Upper lobe of left lung (tissue), 4 donors: ENCODE results near the gene TP53I3.

Experiments
- CTCF ChIP-seq, 6 experiments: fragments of 450-650 bp in 4 of 6; fragments of 200-600 bp in 2 of 6; sonication (generic) in 2 of 6; IDR thresholded peaks; one replicate each; pipeline ENCODE4 v1.5.1; 2016 to 2019; ENCODE audit warnings: antibody characterized with exemption in 6 of 6
- POLR2A ChIP-seq, 4 donors: fragments of 450-650 bp; IDR thresholded peaks; one replicate each; pipeline ENCODE4 v1.5.1; 2016 to 2017; ENCODE audit warnings: antibody characterized with exemption in 4 of 4, mild to moderate bottlenecking in 2 of 4
- POLR2AphosphoS5 ChIP-seq, 2 donors: sonication (generic); formaldehyde crosslinking; IDR thresholded peaks; one replicate each; pipeline ENCODE4 v1.5.1; 2017; ENCODE audit warnings: antibody characterized with exemption in 2 of 2

GRCh38 chr2:24111407-24111901 lies 26.8 kb upstream of the TP53I3 start:
- TF ChIP-seq POLR2AphosphoS5 (IDR thresholded peaks at IDR 0.05) (no peak), POLR2A (IDR thresholded peaks at IDR 0.05) (no peak), CTCF (IDR thresholded peaks at IDR 0.05) (no peak)
